HFFc6 (cell line): ENCODE results near the gene NR4A1. TPM values are rescaled to one million over a fixed set of nuclear protein-coding genes. Genes with fewer than 3 reads are reported as not detected.

ENCODE experiments used
- DNase-seq: peaks from one replicate; pipeline ENCODE4 v3.0.0-alpha.2; 2018
- H3K27ac Mint-ChIP-seq: 2 replicates; pipeline ENCODE4 v1.8.0; 2020; ENCODE audit warnings: mild to moderate bottlenecking, mixed read lengths
- H3K27me3 Mint-ChIP-seq: 2 replicates; pipeline ENCODE4 v1.8.0; 2021; ENCODE audit warnings: mild to moderate bottlenecking, moderate library complexity, mixed read lengths; ENCODE audit not compliant: insufficient read depth
- H3K36me3 Mint-ChIP-seq: 2 replicates; pipeline ENCODE4 v1.8.0; 2021; ENCODE audit warnings: low read depth, mixed read lengths
- H3K4me1 Mint-ChIP-seq: 2 replicates; pipeline ENCODE4 v1.8.0; 2020; ENCODE audit warnings: low read depth, mixed read lengths
- H3K4me3 Mint-ChIP-seq: 2 replicates; pipeline ENCODE4 v1.8.0; 2020; ENCODE audit warnings: mild to moderate bottlenecking, moderate library complexity, mixed read lengths
- H3K9me3 Mint-ChIP-seq: 2 replicates; pipeline ENCODE4 v1.8.0; 2020; ENCODE audit warnings: mild to moderate bottlenecking, mixed read lengths
- CTCF ChIP-seq: fragments of 200-600 bp; sonication (generic); IDR thresholded peaks from 2 replicates; pipeline ENCODE4 v1.5.0; 2021; ENCODE audit warnings: antibody characterized with exemption, mild to moderate bottlenecking
- total RNA-seq, 6 experiments: library from RNA; stranded (reverse); fragmentation: NEBNext Ultra II Directional; extraction: Animal tissue kit (Norgen Biotek cat#: 25700); gene quantifications; 2 replicates in 1 of 6; 3 replicates in 5 of 6; pipeline ENCODE4 v1.2.3, GENCODE V29; 2021

Gene NR4A1
- total RNA-seq, 6 experiments from 2014 or later, result 10.3 to 46.6 (median 43.6) TPM

- no peak for TF ChIP-seq CTCF
- H3K27ac Mint-ChIP-seq, result no peak overlapping the region
- H3K27me3 Mint-ChIP-seq, result peaks cover 21% of the 10 kb centered on the region
- peaks cover 28% of the 10 kb centered on the region for H3K4me1 Mint-ChIP-seq
- no peaks in the 10 kb centered on the region for H3K9me3 Mint-ChIP-seq
- DNase-seq, result no peak
- H3K36me3 Mint-ChIP-seq, result no peaks in the 10 kb centered on the region
- H3K4me3 Mint-ChIP-seq, result no peak overlapping the region
Observed at GRCh38 chr12:52084491-52085231, 33.4 kb downstream of the NR4A1 start.

GRCh38 chr12:52085682-52086180 is 34.5 kb downstream of the NR4A1 start:
- Mint-ChIP-seq H3K27ac (no peak overlapping the region), H3K4me3 (no peak overlapping the region), H3K4me1 (peaks cover 28% of the 10 kb centered on the region), H3K36me3 (no peaks in the 10 kb centered on the region), H3K9me3 (no peaks in the 10 kb centered on the region), H3K27me3 (peaks cover 24% of the 10 kb centered on the region)
- no peak for DNase-seq
- no peak for TF ChIP-seq CTCF

- no peak for DNase-seq
Observed at GRCh38 chr12:52086366-52086765, 35.1 kb downstream of the NR4A1 start.

GRCh38 chr12:52086944-52087835 is 35.9 kb downstream of the NR4A1 start:
- TF ChIP-seq CTCF, result no peak
- no peaks in the 10 kb centered on the region for H3K9me3 Mint-ChIP-seq
- no peak overlapping the region for H3K4me3 Mint-ChIP-seq
- H3K27ac Mint-ChIP-seq, result no peak overlapping the region
- H3K4me1 Mint-ChIP-seq, result peaks cover 16% of the 10 kb centered on the region
- no peak for DNase-seq
- peaks cover 38% of the 10 kb centered on the region for H3K27me3 Mint-ChIP-seq
- no peaks in the 10 kb centered on the region for H3K36me3 Mint-ChIP-seq

More at GRCh38 chr12:52086366-52086765, 35.1 kb downstream of the NR4A1 start:
- Mint-ChIP-seq H3K4me1 (peaks cover 24% of the 10 kb centered on the region), H3K27me3 (peaks cover 30% of the 10 kb centered on the region), H3K36me3 (no peaks in the 10 kb centered on the region), H3K4me3 (no peak overlapping the region), H3K9me3 (no peaks in the 10 kb centered on the region), H3K27ac (no peak overlapping the region)
- TF ChIP-seq CTCF, result no peak

- no peak for DNase-seq
- Mint-ChIP-seq H3K4me1 (peaks cover 6% of the 10 kb centered on the region), H3K27ac (no peak overlapping the region), H3K4me3 (no peak overlapping the region), H3K9me3 (no peaks in the 10 kb centered on the region), H3K36me3 (no peaks in the 10 kb centered on the region), H3K27me3 (peaks cover 38% of the 10 kb centered on the region)
- TF ChIP-seq CTCF, result no peak
Observed at GRCh38 chr12:52087961-52088820, 36.9 kb downstream of the NR4A1 start.
